Suprapubic skin (tissue), 4 donors: ENCODE results near the gene CLIC4.

ENCODE experiments used
- CTCF ChIP-seq, 2 donors: fragments of 200-600 bp in 1 of 2; fragments of 450-650 bp in 1 of 2; sonication (generic) in 1 of 2; IDR thresholded peaks; one replicate each; pipeline ENCODE4 v1.5.1; 2016 to 2019; ENCODE audit warnings: antibody characterized with exemption in 2 of 2, mild to moderate bottlenecking in 1 of 2, moderate library complexity in 1 of 2
- EP300 ChIP-seq: sonication (generic); formaldehyde crosslinking; IDR thresholded peaks from one replicate; pipeline ENCODE4 v1.6.1; 2017; ENCODE audit warnings: antibody characterized with exemption
- POLR2AphosphoS5 ChIP-seq, 3 donors: sonication (generic); formaldehyde crosslinking; IDR thresholded peaks; one replicate each; pipeline ENCODE4 v1.6.1; 2017; ENCODE audit warnings: antibody characterized with exemption in 3 of 3

GRCh38 chr1:24767351-24767750, 22.1 kb downstream of the CLIC4 start:
- TF ChIP-seq CTCF (IDR thresholded peaks at IDR 0.05), result no peak
- TF ChIP-seq EP300, result no peak
- no peak for TF ChIP-seq POLR2AphosphoS5 (IDR thresholded peaks at IDR 0.05)
